WI38 (cell line): ENCODE results near the gene OVOL3.
"Not testable (repeated sequence)": the region's sequence is repeated elsewhere in the genome, so short reads cannot be mapped to it uniquely, and the experiment has no call there.

ENCODE experiments used
- H3K4me3 ChIP-seq: 2 replicates; pipeline ENCODE4 v1.5.1; 2011; ENCODE audit warnings: low read depth, mild to moderate bottlenecking, control low read depth, low read length
- CTCF ChIP-seq: IDR thresholded peaks from 2 replicates; pipeline ENCODE4 v1.5.1; 2012; ENCODE audit warnings: low read depth, mild to moderate bottlenecking, control low read depth, low read length

OVOL3 gene

GRCh38 chr19:36110487-36111199, at the start of gene OVOL3:
TSS of gene OVOL3 (plus strand) at chr19:36111143. CDS start at chr19:36111203, 60 bp downstream.
- TF ChIP-seq CTCF = no peak
- H3K4me3 ChIP-seq = no peak within 1 kb of the TSS

GRCh38 chr19:36061367-36061766, 49.6 kb upstream of the OVOL3 start:
- no peak for TF ChIP-seq CTCF
- no peak overlapping the region for H3K4me3 ChIP-seq

GRCh38 chr19:36064826-36065225, 46.1 kb upstream of the OVOL3 start:
- no peak for TF ChIP-seq CTCF
- H3K4me3 ChIP-seq = no peak overlapping the region

DNA sequence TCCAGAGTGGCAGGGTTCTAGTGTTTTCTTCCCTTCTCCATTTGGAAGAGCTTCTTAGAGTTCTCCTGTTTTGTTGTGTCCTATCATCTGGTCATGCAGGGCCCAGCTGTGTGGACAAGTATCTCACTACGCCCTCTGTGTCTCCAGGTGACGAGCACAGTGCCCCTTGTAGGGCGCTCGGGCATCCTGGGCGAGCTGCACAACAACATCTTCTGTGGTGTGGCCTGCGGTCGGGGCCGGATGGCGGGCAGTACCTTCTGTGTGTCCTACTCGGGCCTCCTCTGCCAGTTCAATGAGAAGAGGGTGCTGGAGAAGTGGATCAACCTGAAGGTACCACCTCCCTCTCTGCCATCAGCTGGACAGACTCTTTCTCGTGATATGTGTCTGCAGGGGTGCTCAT, 43.3 kb upstream of the OVOL3 start:
- no peak overlapping the region for H3K4me3 ChIP-seq
- no peak for TF ChIP-seq CTCF

- H3K4me3 ChIP-seq = not testable (repeated sequence)
Observed at GRCh38 chr19:36068810-36069499, 42.0 kb upstream of the OVOL3 start.

- TF ChIP-seq CTCF = no peak
- no peak overlapping the region for H3K4me3 ChIP-seq
Observed at GRCh38 chr19:36072081-36072480, 38.9 kb upstream of the OVOL3 start.

GRCh38 chr19:36073121-36073876, 37.6 kb upstream of the OVOL3 start:
- H3K4me3 ChIP-seq = no peak overlapping the region
- TF ChIP-seq CTCF = no peak
